Measurements from ENCODE around the gene LRRC40. TPM values are rescaled to one million over a fixed set of nuclear protein-coding genes. Genes with fewer than 3 reads are reported as not detected.
"Not testable (repeated sequence)": the region's sequence is repeated elsewhere in the genome, so short reads cannot be mapped to it uniquely, and the experiment has no call there.

LRRC40 gene
- total and polyA plus RNA-seq, 2 donors = 9.8 to 41.7 TPM

DNA sequence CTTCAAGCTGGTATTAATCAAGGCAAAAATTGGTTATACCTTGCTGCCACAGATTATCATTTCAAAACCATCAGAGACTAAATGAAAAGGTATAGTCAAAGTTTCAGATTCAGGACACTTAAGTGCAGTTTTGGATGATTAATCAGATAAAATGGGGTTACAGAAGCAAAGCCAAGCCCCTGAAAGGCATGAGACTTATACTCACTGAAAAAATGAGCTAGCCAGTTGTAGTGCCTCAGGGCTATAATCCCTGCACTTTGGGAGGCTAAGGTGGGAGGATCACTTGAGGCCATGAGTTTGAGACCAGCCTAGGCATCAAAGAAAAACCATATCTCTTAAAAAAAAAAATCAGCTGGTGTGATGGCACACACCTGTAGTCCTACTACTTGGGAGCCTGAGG, 15.2 kb downstream of the LRRC40 start:
- no peak overlapping the region for H3K4me3 ChIP-seq (ENCODE audit: low read depth, low read length)
- no peak overlapping the region for H3K27ac ChIP-seq (ENCODE audit: low read depth)
- no peak for DNase-seq (ENCODE audit: extremely low spot score)
- no peaks in the 10 kb centered on the region for H3K36me3 ChIP-seq (ENCODE audit: insufficient read depth)
- no peaks in the 10 kb centered on the region for H3K4me1 ChIP-seq (ENCODE audit: insufficient read depth)

GRCh38 chr1:70188522-70188921, 16.9 kb downstream of the LRRC40 start:
- DNase-seq (ENCODE audit: extremely low spot score) = no peak
- no peaks in the 10 kb centered on the region for H3K4me1 ChIP-seq (ENCODE audit: insufficient read depth)
- WGBS = 98% methylated on average over 2 of the region's 2 CpGs

GRCh38 chr1:70185181-70185580, 20.2 kb downstream of the LRRC40 start:
- not testable (repeated sequence) for H3K4me3 ChIP-seq (ENCODE audit: low read depth, low read length); H3K36me3 ChIP-seq (ENCODE audit: insufficient read depth); H3K4me1 ChIP-seq (ENCODE audit: insufficient read depth); H3K27ac ChIP-seq (ENCODE audit: low read depth); DNase-seq (ENCODE audit: extremely low spot score)
- WGBS = 97% methylated on average over 3 of the region's 3 CpGs

More at GRCh38 chr1:70188522-70188921, 16.9 kb downstream of the LRRC40 start:
- no peak overlapping the region for H3K4me3 ChIP-seq (ENCODE audit: low read depth, low read length)
- H3K36me3 ChIP-seq (ENCODE audit: insufficient read depth) = no peaks in the 10 kb centered on the region
- no peak overlapping the region for H3K27ac ChIP-seq (ENCODE audit: low read depth)

- 98% methylated on average over 1 of the region's 1 CpG for WGBS
- Histone ChIP-seq H3K4me3 (ENCODE audit: low read depth, low read length) (no peak overlapping the region), H3K4me1 (ENCODE audit: insufficient read depth) (no peaks in the 10 kb centered on the region), H3K36me3 (ENCODE audit: insufficient read depth) (peaks cover 2% of the 10 kb centered on the region), H3K27ac (ENCODE audit: low read depth) (no peak overlapping the region)
- DNase-seq (ENCODE audit: extremely low spot score) = no peak
These were observed 33.9 kb downstream of the LRRC40 start for GRCh38 chr1:70171512-70171911.

DNA sequence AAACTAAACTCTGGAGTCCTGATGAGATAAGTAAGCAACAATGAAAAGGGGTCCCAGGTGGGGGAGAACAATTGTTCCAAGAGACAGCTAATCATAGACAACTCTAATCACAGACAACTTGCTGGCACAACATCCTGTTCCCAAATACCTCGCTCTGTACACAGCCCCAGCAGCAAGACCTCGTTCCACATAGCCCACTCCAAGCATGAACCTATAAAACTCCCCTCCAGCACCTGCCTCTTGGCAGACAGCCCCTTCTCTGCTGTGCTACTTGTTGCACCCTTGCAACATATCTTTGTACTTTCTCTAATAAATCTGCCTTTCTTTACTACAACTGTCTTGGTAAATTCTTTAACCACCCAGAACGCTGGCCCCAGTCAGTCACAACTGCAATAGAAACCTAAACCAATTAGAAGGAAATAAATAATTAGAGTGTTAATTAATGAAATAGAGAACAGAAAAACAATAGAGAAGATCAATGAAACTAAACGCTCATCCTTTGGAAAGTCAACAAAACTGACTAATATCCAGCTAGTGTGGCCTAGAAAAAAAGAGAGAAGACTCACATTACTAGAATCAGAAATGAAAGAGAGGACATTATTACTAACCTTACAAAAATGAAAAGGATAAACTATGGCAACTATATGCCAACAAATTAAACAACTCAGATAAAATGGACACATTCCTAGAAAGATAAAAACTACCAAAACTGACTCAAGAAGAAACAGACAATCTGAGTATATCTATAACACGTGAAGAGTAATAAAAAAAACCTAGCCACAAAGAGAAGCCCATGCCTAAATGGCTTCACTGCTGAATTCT, 36.1 kb downstream of the LRRC40 start:
- no peak for DNase-seq (ENCODE audit: extremely low spot score)
- no peak overlapping the region for H3K4me3 ChIP-seq (ENCODE audit: low read depth, low read length)
- H3K27ac ChIP-seq (ENCODE audit: low read depth) = no peak overlapping the region
- H3K4me1 ChIP-seq (ENCODE audit: insufficient read depth) = no peaks in the 10 kb centered on the region
- H3K36me3 ChIP-seq (ENCODE audit: insufficient read depth) = peaks cover 2% of the 10 kb centered on the region
- WGBS = 82% methylated on average over 5 of the region's 5 CpGs

- no peak for DNase-seq (ENCODE audit: extremely low spot score)
- H3K27ac ChIP-seq (ENCODE audit: low read depth) = no peak overlapping the region
- peaks cover 2% of the 10 kb centered on the region for H3K36me3 ChIP-seq (ENCODE audit: insufficient read depth)
- no peaks in the 10 kb centered on the region for H3K4me1 ChIP-seq (ENCODE audit: insufficient read depth)
- no peak overlapping the region for H3K4me3 ChIP-seq (ENCODE audit: low read depth, low read length)
These were observed 37.1 kb downstream of the LRRC40 start for GRCh38 chr1:70168283-70168682.

DNA sequence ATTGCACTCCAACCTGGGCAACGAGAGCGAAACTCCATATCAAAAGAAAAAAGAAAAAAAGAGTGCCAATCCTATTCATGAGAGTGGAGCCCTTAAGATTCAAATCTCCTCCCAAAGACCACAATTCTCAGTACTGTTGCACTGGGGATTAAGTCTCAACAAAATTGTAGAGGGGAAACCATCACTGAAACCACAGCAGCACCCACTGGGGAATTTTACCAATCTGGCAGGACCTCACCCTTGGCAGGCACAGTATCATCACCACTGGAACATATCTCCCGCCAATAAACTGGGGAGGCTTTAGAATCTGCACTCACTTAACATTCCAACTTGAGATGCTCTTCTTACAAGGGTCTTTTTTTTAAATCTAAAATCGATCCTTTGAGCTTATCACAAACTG, 41.0 kb downstream of the LRRC40 start:
- Histone ChIP-seq H3K4me1 (ENCODE audit: insufficient read depth) (no peaks in the 10 kb centered on the region), H3K36me3 (ENCODE audit: insufficient read depth) (peaks cover 2% of the 10 kb centered on the region), H3K27ac (ENCODE audit: low read depth) (no peak overlapping the region), H3K4me3 (ENCODE audit: low read depth, low read length) (no peak overlapping the region)
- WGBS = 91% methylated on average over 4 of the region's 4 CpGs
- no peak for DNase-seq (ENCODE audit: extremely low spot score)

- no peak for DNase-seq (ENCODE audit: extremely low spot score)
- Histone ChIP-seq H3K4me1 (ENCODE audit: insufficient read depth) (no peaks in the 10 kb centered on the region), H3K27ac (ENCODE audit: low read depth) (no peak overlapping the region), H3K4me3 (ENCODE audit: low read depth, low read length) (no peak overlapping the region), H3K36me3 (ENCODE audit: insufficient read depth) (no peaks in the 10 kb centered on the region)
- WGBS = 93% methylated on average over 5 of the region's 5 CpGs
These were observed 48.8 kb downstream of the LRRC40 start for GRCh38 chr1:70156529-70157120.

GRCh38 chr1:70153739-70154138, 51.6 kb downstream of the LRRC40 start:
- no peak overlapping the region for H3K27ac ChIP-seq (ENCODE audit: low read depth)
- DNase-seq (ENCODE audit: extremely low spot score) = no peak
- H3K36me3 ChIP-seq (ENCODE audit: insufficient read depth) = no peaks in the 10 kb centered on the region
- H3K4me1 ChIP-seq (ENCODE audit: insufficient read depth) = no peaks in the 10 kb centered on the region
- WGBS = 96% methylated on average over 3 of the region's 3 CpGs
- no peak overlapping the region for H3K4me3 ChIP-seq (ENCODE audit: low read depth, low read length)

GRCh38 chr1:70150444-70150843, 54.9 kb downstream of the LRRC40 start:
- no peak for DNase-seq (ENCODE audit: extremely low spot score)
- Histone ChIP-seq H3K4me1 (ENCODE audit: insufficient read depth) (no peaks in the 10 kb centered on the region), H3K4me3 (ENCODE audit: low read depth, low read length) (no peak overlapping the region), H3K36me3 (ENCODE audit: insufficient read depth) (no peaks in the 10 kb centered on the region), H3K27ac (ENCODE audit: low read depth) (no peak overlapping the region)
- WGBS = 88% methylated on average over 1 of the region's 1 CpG

DNA sequence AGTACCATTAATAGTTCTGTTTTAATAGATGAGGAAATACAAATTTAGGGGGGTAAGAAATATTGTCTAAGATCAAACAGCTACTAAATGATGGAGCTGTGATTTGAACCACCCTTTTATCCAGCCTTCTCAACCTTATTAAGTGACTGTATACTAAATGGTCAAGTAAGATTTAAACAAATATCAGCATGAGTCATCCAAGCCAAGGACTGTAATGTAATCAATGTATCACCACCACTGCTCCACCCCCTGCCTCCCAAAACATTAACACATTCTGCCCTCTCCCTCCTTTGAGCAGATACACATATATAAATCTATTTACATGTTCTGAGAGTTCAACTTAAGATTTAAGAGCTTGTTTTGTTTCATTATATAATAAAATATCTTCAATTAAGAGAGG, 58.9 kb downstream of the LRRC40 start:
- Histone ChIP-seq H3K36me3 (ENCODE audit: insufficient read depth) (no peaks in the 10 kb centered on the region), H3K4me3 (ENCODE audit: low read depth, low read length) (no peak overlapping the region), H3K4me1 (ENCODE audit: insufficient read depth) (no peaks in the 10 kb centered on the region), H3K27ac (ENCODE audit: low read depth) (no peak overlapping the region)
- DNase-seq (ENCODE audit: extremely low spot score) = no peak

DNA sequence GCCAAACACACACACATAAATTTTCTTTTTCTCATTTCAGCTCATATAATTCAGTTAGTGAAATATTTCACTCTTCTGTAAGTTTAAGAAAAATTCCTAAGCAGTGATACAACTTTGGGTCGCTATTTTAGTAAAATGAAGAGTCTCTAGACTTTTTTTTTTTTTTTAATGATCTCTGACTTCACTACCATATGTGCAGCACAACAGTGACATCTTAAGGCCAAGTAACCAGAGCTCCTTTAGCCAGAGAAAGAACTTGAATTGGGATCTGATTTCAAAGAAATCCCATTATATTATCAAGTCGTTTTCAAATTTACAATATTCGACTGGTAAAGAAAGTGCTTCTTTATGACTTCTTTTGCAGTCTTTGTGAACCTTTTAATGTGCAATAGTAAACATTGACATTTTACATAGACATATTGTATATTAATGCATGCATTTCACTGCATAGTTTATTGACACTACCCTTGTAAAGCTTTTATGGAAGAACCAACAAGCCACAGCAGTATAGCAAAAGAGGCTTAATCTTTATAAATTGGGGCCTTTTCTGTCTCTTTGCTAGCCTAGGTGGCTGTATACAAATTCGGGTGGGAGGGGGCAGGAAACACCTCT, 62.2 kb downstream of the LRRC40 start:
- 30% methylated on average over 4 of the region's 4 CpGs for WGBS
- Histone ChIP-seq H3K27ac (ENCODE audit: low read depth) (no peak overlapping the region), H3K4me3 (ENCODE audit: low read depth, low read length) (no peak overlapping the region), H3K4me1 (ENCODE audit: insufficient read depth) (no peaks in the 10 kb centered on the region), H3K36me3 (ENCODE audit: insufficient read depth) (no peaks in the 10 kb centered on the region)
- no peak for DNase-seq (ENCODE audit: extremely low spot score)

- no peak overlapping the region for H3K4me3 ChIP-seq (ENCODE audit: low read depth, low read length)
- peak; percentile 21 for DNase-seq (ENCODE audit: extremely low spot score)
- WGBS = 34% methylated on average over 2 of the region's 2 CpGs
- no peak overlapping the region for H3K27ac ChIP-seq (ENCODE audit: low read depth)
- H3K4me1 ChIP-seq (ENCODE audit: insufficient read depth) = no peaks in the 10 kb centered on the region
- H3K36me3 ChIP-seq (ENCODE audit: insufficient read depth) = no peaks in the 10 kb centered on the region
These were observed 63.3 kb downstream of the LRRC40 start for GRCh38 chr1:70142075-70142474.

DNA sequence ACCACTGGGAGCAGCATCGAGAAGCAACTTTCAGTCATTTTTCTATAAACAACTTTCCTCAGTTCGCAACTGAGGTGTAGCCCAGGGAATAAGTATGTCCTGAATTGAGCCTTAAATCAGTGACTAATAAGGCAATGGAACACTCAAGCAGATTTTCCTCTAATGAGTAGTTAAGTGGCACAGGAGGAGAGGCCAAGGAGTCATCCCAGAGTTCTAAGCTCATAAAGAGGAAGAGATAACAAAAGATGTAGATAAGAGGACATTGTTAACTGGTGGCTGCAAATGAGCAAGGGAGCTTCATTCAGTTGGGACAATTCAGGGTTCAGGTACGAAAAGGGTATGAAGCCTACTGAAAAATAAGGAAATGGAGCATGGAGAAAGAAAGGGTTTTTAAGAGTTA, 64.5 kb downstream of the LRRC40 start:
- WGBS = 48% methylated on average over 3 of the region's 3 CpGs
- DNase-seq (ENCODE audit: extremely low spot score) = no peak
- H3K36me3 ChIP-seq (ENCODE audit: insufficient read depth) = no peaks in the 10 kb centered on the region
- H3K27ac ChIP-seq (ENCODE audit: low read depth) = no peak overlapping the region
- H3K4me1 ChIP-seq (ENCODE audit: insufficient read depth) = no peaks in the 10 kb centered on the region
- no peak overlapping the region for H3K4me3 ChIP-seq (ENCODE audit: low read depth, low read length)

Data from urinary bladder (tissue), 4 donors.